IPS-11a (cell line): ENCODE results near the gene TEKTIP1.
"Not testable (repeated sequence)": the region's sequence is repeated elsewhere in the genome, so short reads cannot be mapped to it uniquely, and the experiment has no call there.

Experiments
- H3K4me3 ChIP-seq: one replicate; pipeline ENCODE4 v1.5.1; 2013; ENCODE audit warnings: low read depth, low read length, control low read depth

The TEKTIP1 gene

DNA sequence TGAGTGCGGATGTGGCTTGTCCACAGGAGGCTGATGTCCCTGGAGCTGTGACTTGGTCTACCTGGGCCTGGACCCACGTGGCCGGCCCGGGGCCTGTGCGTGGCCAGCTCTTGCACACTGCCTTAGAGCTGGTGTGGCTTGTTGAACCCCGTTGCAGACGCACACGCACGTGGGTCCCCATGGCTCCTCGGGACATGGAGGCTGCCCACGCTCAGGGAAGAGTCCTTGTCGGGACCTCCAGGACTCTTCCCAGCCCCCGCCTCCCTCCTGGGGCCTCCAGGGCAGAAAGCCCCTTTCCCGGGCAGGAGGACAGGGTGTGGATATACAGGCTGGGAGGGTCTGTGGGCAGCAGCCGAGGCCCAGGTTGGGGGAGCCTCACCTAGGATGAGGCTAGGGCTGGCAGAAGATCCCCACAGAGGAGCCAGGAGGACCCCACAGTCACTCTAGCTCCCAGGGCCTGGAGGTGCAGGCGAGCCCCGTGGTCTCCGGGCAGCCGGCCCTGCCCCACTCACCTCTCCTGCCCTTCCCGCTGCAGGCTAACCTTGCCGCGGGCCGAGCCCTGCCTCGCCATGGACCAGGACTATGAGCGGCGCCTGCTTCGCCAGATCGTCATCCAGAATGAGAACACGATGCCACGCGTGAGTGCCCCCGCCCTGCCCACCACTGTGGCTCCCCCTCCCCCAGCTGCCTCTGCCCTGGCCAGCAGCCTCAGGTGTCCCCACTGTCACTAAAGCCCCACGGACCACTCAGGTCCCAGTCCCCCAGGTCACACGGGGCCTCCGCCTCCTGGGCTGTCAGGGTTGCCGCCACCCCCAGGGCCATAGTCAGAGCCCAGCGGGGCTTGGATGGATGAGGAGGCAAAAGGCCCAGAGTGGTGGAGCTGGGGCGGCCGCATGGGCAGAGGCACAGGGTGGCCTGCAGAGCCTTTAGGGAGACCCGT is 16.3 kb upstream of the TEKTIP1 start:
- H3K4me3 ChIP-seq: no peak overlapping the region

DNA sequence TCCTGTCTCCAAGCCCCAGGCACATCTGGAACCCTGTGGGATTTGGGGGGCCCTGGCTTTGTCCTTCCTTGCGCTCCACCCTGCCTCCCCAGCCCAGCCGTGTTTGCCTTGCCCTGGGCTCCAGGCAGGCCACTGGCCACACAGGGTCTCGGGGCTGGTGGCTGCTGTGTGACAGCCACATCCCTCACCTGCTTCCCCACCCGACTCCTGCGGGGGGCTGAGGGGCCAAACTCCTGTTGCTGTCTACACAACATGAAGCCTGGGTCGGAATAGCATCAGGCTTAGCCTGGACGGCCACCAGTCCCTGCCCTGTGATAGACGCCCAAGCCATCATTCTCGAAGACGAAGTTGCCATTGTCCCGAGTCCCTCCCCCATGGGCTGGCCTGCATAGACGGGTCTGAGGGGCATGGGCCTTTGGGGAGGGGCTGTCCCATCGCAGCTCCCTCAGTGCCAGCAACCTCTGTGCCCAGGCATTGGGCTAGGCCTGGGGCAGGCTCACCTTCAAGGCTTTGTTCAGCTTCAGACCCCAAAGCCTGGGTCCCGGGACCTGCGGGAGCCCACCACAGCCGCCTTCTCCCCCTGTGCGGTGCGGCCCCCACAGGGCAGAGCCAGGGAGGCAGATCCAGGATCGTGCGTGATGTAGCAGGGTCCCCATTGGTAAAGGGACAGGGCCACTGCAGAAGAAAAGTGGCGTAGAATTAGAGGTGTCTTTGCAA is 15.5 kb upstream of the TEKTIP1 start:
- H3K4me3 ChIP-seq: no peak overlapping the region

DNA sequence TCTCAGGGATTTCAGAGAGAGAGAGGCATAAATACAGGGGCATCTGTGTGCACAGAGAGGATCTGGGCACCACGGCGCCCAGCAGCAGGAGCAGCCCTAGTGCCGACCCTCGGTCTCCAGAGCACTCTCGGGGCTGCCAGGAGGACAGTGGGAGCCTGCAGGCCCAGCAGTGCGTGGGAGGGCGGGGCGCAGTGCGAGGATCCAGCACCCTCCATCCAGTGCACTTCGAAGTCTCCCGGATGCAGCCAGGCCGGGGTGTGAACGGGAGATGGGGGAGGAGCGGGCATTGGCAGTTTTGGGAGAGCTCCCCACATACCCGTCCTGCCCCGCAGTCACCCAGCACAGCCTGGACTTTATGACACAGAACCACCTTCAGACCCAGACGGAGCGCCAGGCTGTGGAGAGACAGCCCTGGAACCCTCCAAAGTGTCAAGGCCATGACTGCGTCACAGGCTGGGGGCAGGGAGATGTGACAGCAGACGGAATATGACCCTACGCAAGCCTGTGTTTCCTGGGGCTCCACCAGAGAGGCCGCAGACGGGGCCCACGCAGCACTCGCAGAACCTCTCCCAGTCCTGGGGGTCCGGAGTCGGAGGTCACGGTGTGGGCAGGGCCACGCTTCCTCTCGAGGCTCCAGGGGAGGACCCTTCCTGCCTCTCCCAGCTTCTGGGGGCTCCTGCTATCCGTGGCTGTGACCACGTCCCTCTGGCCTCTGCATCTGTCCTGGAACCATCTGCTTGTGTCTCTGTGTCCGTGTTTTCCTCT is 14.7 kb upstream of the TEKTIP1 start:
- no peak overlapping the region for H3K4me3 ChIP-seq

DNA sequence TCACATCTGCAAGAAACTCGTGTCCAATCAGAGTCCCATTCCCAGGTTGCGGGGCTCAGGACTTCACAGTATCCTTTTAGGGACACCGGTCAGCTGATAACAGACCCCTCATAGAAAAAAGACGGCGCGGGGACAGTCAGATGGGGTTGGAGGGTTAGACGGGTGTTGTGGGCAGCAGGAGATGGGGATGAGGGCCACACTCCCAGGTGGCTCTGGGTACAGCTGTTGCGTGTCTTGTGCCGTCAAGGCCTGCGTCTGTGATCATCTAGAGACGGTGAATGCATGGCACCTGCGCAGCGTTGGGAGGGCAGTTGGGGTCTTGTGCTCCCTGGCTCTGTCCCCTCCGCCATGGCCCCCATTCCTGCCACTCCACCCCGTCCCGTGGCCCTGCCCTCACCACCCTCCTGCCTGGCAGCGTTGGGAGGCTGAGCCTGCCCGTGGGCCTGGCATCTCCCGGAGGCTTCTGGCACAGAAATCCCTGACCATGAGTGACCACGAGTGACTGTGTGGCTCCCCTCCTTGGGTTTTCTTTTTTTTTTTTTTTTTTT is 14.0 kb upstream of the TEKTIP1 start:
- no peak overlapping the region for H3K4me3 ChIP-seq

DNA sequence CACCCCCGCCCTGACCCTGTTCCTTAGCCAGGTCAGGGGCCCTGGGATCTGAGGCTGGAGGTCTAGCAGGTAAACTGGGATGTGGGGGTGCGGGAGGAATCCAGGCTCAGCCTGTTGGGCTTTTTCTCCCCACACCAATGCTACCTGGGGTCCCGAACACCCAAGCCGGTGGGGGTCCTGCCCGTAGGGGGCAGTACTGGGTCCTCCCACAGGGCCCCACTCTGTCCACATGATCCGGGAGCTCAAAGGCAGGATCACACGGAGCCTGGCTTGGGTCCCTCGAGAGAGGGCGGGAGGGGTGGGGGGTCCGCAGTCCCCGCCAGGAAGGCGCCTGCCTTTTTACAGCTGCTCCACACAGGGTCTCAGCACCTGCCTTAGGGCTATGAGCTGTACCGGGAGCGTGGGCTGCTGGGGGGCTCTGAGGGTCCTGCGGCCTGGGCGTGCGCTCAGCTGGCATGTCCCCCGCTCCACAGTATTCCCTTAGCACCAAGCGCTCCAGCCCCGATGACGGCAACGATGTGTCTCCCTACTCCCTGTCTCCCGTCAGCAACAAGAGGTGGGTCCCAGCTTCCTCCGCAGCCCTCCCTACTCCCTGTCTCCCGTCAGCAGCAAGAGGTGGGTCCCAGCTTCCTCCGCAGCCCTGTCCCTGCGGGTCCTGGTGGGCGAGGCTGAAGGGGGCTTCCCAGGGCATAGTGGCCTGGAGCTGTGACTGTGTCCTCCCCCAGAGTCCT is 12.3 kb upstream of the TEKTIP1 start:
- H3K4me3 ChIP-seq: no peak overlapping the region

DNA sequence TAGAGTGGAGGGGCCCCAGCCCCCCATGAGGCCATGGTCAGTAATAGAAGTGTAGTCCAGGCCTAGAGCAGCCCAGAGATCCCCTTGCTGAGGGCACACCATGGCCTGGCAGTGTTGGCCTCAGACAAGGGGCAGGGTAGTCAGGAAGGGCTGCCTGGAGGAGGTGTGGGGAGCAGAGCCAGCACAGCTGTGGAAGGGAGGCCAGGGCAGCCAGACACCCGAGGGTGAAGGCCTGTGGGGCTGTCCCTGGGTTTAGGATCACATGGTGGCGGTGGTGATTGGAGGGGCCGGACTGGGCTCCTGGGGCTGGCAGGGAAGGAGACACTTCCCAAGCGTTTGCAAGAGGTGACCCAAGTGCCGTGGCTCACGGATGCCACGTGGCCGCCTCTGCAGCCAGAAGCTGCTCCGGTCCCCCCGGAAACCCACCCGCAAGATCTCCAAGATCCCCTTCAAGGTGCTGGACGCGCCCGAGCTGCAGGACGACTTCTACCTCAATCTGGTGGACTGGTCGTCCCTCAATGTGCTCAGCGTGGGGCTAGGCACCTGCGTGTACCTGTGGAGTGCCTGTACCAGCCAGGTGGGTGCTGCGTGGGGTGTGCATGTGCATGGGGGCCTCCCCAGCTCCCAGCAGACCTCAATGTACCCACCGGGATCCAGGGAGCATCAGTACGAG is 11.6 kb upstream of the TEKTIP1 start:
- H3K4me3 ChIP-seq: no peak overlapping the region

DNA sequence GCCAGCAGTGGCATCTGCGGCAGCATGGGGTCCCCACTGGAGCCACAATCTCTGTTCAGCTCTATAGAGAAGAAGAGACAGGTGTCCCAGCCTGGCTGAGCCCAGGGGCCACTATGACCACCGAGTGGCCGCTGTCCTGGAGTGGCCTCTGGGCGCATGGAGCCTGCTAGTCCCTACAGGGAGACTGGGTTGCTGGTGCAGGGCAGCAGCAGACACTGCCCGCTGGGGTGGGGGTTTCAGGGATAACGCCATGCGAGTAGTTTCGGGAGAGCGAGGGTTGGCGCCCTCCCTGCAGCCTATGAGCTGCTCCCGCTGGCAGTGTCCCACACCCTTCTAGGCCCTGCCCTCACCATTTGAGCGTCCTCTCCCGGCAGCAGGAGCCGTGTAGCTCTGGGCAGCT is 10.9 kb upstream of the TEKTIP1 start:
- H3K4me3 ChIP-seq: no peak overlapping the region

DNA sequence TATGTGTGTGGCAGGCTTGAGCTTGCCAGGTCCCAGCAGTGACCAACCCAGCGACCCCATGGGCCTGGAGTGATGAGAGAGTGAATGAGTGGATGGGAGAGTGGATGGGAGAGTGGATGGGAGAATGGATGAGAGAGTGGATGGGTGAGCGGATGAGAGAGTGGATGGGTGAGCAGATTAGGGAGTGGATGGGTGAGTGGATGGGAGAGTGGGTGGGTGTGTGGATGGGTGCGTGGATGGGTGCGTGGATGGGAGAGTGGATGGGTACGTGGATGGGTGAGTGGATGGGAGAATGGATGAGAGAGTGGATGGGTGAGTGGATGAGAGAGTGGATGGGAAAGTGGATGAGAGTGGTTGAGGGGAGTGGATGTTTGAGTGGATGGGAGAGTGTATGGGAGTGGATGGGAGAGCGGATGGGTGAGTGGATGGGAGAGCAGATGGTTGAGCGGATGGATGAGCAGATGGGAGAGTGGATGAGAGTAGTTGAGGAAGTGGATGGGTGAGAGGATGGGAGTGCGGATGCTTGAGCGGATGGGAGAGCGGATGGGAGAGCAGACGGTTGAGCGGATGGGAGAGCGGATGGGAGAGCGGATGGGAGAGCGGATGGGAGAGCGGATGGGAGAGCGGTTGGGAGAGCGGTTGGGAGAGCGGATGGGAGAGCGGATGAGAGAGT is 10.3 kb upstream of the TEKTIP1 start:
- no peak overlapping the region for H3K4me3 ChIP-seq

DNA sequence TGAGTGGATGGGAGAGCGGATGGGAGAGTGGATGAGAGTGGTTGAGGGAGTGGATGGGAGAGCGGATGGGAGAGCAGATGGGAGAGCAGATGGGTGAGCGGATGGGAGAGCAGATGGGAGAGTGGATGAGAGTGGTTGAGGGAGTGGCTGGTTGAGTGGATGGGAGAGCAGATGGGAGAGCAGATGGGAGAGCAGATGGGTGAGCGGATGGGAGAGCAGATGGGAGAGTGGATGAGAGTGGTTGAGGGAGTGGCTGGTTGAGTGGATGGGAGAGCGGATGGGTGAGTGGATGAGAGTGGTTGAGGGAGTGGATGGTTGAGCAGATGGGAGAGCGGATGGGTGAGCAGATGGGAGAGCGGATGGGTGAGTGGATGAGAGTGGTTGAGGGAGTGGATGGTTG is 9.7 kb upstream of the TEKTIP1 start:
- not testable (repeated sequence) for H3K4me3 ChIP-seq

DNA sequence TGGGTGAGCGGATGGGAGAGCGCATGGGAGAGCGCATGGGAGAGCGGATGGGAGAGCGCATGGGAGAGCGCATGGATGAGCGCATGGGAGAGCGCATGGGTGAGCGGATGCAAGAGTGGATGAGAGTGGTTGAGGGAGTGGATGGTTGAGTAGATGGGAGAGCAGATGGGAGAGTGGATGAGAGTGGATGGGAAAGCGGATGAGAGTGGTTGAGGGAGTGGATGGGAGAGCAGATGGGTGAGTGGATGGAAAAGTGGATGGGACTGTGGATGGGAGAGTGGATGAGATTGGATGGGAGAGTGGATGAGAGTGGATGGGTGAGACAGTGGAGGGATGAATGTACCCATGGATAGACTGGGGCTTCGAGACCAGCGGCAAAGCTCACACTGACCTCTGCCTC is 8.6 kb upstream of the TEKTIP1 start:
- no peak overlapping the region for H3K4me3 ChIP-seq

DNA sequence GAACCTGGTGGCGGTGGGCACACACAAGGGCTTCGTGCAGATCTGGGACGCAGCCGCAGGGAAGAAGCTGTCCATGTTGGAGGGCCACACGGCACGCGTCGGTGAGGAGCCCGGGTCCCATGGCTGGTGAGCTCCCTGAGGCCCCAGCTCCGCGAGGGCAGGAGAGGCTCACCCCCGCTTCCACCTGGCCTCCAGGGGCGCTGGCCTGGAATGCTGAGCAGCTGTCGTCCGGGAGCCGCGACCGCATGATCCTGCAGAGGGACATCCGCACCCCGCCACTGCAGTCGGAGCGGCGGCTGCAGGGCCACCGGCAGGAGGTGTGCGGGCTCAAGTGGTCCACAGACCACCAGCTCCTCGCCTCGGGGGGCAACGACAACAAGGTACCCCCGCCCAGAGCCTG is 7.3 kb upstream of the TEKTIP1 start:
- no peak overlapping the region for H3K4me3 ChIP-seq

DNA sequence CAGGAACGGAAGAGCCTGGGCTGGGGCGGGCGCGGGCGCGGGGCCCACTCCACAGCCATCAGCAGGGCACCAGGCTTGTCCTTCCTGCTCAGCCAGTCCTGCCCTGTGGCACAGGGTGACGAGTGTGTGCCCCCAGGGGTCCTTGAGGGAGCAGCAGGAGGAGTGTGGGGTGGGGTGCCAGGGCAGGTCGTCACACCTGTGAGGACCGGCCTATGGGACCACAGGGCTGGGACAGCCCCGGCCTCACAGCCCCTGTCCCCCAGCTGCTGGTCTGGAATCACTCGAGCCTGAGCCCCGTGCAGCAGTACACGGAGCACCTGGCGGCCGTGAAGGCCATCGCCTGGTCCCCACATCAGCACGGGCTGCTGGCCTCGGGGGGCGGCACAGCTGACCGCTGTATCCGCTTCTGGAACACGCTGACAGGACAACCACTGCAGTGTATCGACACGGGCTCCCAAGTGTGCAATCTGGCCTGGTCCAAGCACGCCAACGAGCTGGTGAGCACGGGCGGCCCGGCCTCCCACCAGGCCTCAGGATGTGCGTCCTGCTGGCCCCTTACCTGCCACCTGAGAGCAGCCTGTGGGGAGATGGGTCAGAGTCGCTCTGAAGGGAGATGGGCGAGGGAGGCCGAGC is 6.7 kb upstream of the TEKTIP1 start:
- no peak overlapping the region for H3K4me3 ChIP-seq

DNA sequence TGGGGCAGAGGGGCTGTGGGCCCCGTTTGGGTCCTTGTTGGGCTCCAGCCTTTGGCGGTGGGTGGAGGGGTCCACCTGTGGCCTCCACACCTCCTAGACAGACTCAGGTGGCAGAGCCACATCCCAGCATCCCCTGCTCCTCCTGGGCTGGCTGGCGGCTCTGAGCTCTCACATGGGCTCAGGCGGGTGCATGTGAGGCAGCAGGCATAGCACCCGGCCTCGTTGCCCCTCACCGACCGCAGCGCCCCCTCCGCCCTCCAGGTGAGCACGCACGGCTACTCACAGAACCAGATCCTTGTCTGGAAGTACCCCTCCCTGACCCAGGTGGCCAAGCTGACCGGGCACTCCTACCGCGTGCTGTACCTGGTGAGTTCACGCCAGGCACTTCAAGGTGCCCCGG is 5.9 kb upstream of the TEKTIP1 start:
- H3K4me3 ChIP-seq: no peak overlapping the region

DNA sequence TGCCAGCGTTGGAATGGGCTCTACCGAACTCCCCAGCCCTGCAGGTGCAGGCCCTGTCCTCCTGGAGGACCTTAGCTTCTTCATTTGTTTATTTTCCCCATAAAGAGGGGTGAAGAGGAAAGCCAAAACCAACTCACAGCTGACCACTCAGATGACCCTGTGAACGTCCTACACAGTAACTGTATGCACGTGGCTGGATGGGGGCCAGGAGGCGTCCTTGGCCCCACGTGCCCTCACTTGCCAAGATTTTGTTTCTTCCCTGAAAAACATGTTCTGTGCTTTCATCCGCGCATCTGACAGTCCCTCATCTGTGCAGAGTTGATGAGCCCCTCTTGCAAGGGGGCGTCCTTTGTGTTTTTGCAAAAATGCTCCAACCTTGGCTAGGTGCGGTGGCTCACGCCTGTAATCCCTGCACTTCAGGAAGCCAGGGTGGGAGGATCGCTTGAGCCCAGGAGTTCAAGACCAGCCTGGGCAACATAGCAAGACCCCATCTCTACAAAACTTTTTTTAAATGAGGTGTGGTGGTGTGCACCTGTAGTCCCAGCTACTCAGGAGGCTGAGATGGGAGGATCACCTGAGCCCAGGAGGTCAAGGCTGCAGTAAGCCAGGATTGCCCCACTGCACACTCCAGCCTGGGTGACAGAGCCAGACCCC is 5.3 kb upstream of the TEKTIP1 start:
- no peak overlapping the region for H3K4me3 ChIP-seq

DNA sequence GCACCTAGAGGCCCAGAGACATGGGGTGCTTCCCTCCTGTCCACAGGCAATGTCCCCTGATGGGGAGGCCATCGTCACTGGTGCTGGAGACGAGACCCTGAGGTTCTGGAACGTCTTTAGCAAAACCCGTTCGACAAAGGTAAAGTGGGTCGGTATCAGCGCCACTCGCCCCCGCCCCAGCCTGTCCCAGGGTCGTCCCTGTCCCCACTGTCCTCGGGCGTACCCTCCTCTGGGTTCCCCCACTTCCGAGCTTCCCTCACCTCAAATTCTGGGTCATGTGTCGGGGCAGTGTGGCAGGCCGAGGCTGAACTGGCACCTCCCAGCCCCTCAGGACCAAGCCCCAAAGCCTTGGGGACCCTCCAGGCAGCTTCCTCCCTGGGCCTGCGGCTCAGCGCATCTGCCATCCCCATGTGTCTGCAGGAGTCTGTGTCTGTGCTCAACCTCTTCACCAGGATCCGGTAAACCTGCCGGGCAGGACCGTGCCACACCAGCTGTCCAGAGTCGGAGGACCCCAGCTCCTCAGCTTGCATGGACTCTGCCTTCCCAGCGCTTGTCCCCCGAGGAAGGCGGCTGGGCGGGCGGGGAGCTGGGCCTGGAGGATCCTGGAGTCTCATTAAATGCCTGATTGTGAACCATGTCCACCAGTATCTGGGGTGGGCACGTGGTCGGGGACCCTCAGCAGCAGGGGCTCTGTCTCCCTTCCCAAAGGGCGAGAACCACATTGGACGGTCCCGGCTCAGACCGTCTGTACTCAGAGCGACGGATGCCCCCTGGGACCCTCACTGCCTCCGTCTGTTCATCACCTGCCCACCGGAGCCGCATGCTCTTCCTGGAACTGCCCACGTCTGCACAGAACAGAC is 4.4 kb upstream of the TEKTIP1 start:
- H3K4me3 ChIP-seq: no peak overlapping the region

DNA sequence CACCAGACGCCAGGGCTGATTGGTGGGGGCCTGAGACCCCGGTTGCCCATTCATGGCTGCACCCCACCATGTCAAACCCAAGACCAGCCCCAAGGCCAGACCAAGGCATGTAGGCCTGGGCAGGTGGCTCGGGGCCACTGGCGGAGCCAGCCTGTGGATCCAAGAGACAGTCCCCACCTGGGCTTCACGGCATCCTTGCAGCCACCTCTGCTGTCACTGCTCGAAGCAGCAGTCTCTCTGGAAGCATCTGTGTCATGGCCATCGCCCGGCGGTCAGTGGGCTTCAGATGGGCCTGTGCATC is 3.8 kb upstream of the TEKTIP1 start:
- H3K4me3 ChIP-seq: no peak overlapping the region

DNA sequence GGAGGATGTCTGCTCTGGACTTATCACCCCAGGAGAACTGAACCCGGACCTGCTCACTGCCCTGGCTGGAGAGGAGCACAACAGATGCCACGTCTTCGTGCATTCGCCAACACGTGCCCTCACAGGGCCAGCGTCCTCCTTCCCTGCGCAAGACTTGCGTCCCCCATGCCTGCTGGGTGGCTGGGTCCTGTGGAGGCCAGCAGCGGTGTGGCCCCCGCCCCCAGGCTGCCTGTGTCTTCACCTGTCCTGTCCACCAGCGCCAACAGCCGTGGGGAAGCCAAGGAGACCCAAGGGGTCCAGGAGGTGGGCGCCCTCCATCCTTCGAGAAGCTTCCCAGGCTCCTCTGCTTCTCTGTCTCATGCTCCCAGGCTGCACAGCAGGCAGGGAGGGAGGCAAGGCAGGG is 3.4 kb upstream of the TEKTIP1 start:
- no peak overlapping the region for H3K4me3 ChIP-seq

DNA sequence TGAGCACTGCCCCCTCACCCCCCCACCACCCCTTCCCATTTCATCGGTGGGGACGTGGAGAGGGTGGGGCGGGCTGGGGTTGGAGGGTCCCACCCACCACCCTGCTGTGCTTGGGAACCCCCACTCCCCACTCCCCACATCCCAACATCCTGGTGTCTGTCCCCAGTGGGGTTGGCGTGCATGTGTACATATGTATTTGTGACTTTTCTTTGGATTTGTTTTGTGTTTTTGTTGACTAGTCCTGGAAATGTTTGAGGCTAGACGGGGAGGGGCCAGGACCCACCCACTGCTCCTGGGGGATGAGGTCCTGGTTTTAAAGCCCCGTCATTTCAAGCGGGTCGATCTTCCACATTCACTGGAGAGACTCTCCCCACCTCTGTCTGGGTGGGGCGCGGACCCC is 3.0 kb upstream of the TEKTIP1 start:
- no peak overlapping the region for H3K4me3 ChIP-seq
